Non-pigmented ciliary epithelial cell (primary cell): ENCODE results near the gene GDAP1L1.
"Not testable (repeated sequence)": the region's sequence is repeated elsewhere in the genome, so short reads cannot be mapped to it uniquely, and the experiment has no call there.

Source experiments
- DNase-seq: peaks from one replicate; pipeline ENCODE4 v3.0.0-alpha.2; 2010; ENCODE audit warnings: low read depth

GDAP1L1 gene

GRCh38 chr20:44254073-44254472 is 7.0 kb downstream of the GDAP1L1 start:
- no peak for DNase-seq

- DNase-seq, result no peak
Observed at GRCh38 chr20:44255942-44256341, 8.8 kb downstream of the GDAP1L1 start.

GRCh38 chr20:44256961-44257360 is 9.9 kb downstream of the GDAP1L1 start:
- DNase-seq, result no peak

GRCh38 chr20:44258226-44258890 is 11.2 kb downstream of the GDAP1L1 start:
- DNase-seq, result no peak

GRCh38 chr20:44264287-44264686 is 17.2 kb downstream of the GDAP1L1 start:
- DNase-seq, result no peak

GRCh38 chr20:44268802-44269201 is 21.7 kb downstream of the GDAP1L1 start:
- DNase-seq, result no peak

- DNase-seq, result no peak
Observed at GRCh38 chr20:44271915-44272663, 25.0 kb downstream of the GDAP1L1 start.

GRCh38 chr20:44273231-44274215 is 26.4 kb downstream of the GDAP1L1 start:
- DNase-seq, result no peak

- no peak for DNase-seq
Observed at GRCh38 chr20:44274303-44275017, 27.4 kb downstream of the GDAP1L1 start.

GRCh38 chr20:44279228-44279627 is 32.1 kb downstream of the GDAP1L1 start:
- DNase-seq, result peak; percentile 1

GRCh38 chr20:44280387-44280786 is 33.3 kb downstream of the GDAP1L1 start:
- DNase-seq, result no peak

- DNase-seq, result no peak
Observed at GRCh38 chr20:44282192-44282591, 35.1 kb downstream of the GDAP1L1 start.

GRCh38 chr20:44284032-44284431 is 36.9 kb downstream of the GDAP1L1 start:
- DNase-seq, result no peak

GRCh38 chr20:44287272-44288097 is 40.4 kb downstream of the GDAP1L1 start:
- DNase-seq, result no peak

- DNase-seq, result no peak
Observed at GRCh38 chr20:44288252-44288651, 41.1 kb downstream of the GDAP1L1 start.

- no peak for DNase-seq
Observed at GRCh38 chr20:44291754-44292153, 44.6 kb downstream of the GDAP1L1 start.

GRCh38 chr20:44296011-44296410 is 48.9 kb downstream of the GDAP1L1 start:
- DNase-seq, result no peak

GRCh38 chr20:44297721-44298120 is 50.6 kb downstream of the GDAP1L1 start:
- no peak for DNase-seq

GRCh38 chr20:44299011-44299535 is 52.0 kb downstream of the GDAP1L1 start:
- not testable (repeated sequence) for DNase-seq

GRCh38 chr20:44301285-44301684 is 54.2 kb downstream of the GDAP1L1 start:
- no peak for DNase-seq
